Middle frontal gyrus (tissue), 1 donor: Measurements from ENCODE around the gene GCSH.
"Not testable (repeated sequence)": the region's sequence is repeated elsewhere in the genome, so short reads cannot be mapped to it uniquely, and the experiment has no call there.

ENCODE experiments used
- DNase-seq: peaks from one replicate; pipeline ENCODE4 v3.0.0-alpha.2; 2015; ENCODE audit warnings: low spot score; ENCODE audit errors: extremely low spot score

The GCSH gene

GRCh38 chr16:81095953-81096714, at the start of gene GCSH:
Gene GCSH (minus strand): TSS chr16:81096395. CDS start chr16:81096278, 117 bp downstream.
- peak; percentile 98 for DNase-seq

- no peak for DNase-seq
These were observed 47.8 kb upstream of the GCSH start for GRCh38 chr16:81143921-81144471.

GRCh38 chr16:81142864-81143263, 46.7 kb upstream of the GCSH start:
- DNase-seq = no peak

- no peak for DNase-seq
These were observed 45.0 kb upstream of the GCSH start for GRCh38 chr16:81140930-81141780.

GRCh38 chr16:81138831-81139557, 42.8 kb upstream of the GCSH start:
- DNase-seq = no peak

- no peak for DNase-seq
These were observed 41.6 kb upstream of the GCSH start for GRCh38 chr16:81137754-81138153.

GRCh38 chr16:81136390-81137335, 40.5 kb upstream of the GCSH start:
- DNase-seq = peak; percentile 68

- no peak for DNase-seq
These were observed 33.9 kb upstream of the GCSH start for GRCh38 chr16:81130126-81130525.

- no peak for DNase-seq
These were observed 32.7 kb upstream of the GCSH start for GRCh38 chr16:81128726-81129524.

- no peak for DNase-seq
These were observed 30.9 kb upstream of the GCSH start for GRCh38 chr16:81127051-81127450.

GRCh38 chr16:81123092-81123852, 27.1 kb upstream of the GCSH start:
- DNase-seq = no peak

GRCh38 chr16:81121474-81121990, 25.3 kb upstream of the GCSH start:
- no peak for DNase-seq

GRCh38 chr16:81117436-81117835, 21.2 kb upstream of the GCSH start:
- no peak for DNase-seq

- no peak for DNase-seq
These were observed 20.1 kb upstream of the GCSH start for GRCh38 chr16:81116285-81116684.

GRCh38 chr16:81112453-81112852, 16.3 kb upstream of the GCSH start:
- no peak for DNase-seq

- not testable (repeated sequence) for DNase-seq
These were observed 13.1 kb upstream of the GCSH start for GRCh38 chr16:81109274-81109673.

- DNase-seq = no peak
These were observed 11.3 kb upstream of the GCSH start for GRCh38 chr16:81107511-81107910.

- DNase-seq = no peak
These were observed 10.8 kb upstream of the GCSH start for GRCh38 chr16:81106826-81107503.
